ENCODE results near the gene AMBP.

The AMBP gene

GRCh38 chr9:114025196-114025753, 52.8 kb downstream of the AMBP start:
- no peak for DNase-seq (ENCODE audit: low read depth)
- no peak for TF ChIP-seq CTCF (conservative IDR thresholded peaks at IDR 0.05; ENCODE audit: low read depth, low read length)
- H3K4me3 ChIP-seq (ENCODE audit: low read depth, low read length) = no peak overlapping the region

GRCh38 chr9:114023961-114024360, 54.1 kb downstream of the AMBP start:
- DNase-seq (ENCODE audit: low read depth) = no peak
- H3K4me3 ChIP-seq (ENCODE audit: low read depth, low read length) = no peak overlapping the region
- TF ChIP-seq CTCF (conservative IDR thresholded peaks at IDR 0.05; ENCODE audit: low read depth, low read length) = no peak

- DNase-seq (ENCODE audit: low read depth) = no peak
- no peak overlapping the region for H3K4me3 ChIP-seq (ENCODE audit: low read depth, low read length)
- no peak for TF ChIP-seq CTCF (conservative IDR thresholded peaks at IDR 0.05; ENCODE audit: low read depth, low read length)
Measured at GRCh38 chr9:114021578-114021977, 56.5 kb downstream of the AMBP start.

GRCh38 chr9:114017741-114018715, 60.1 kb downstream of the AMBP start:
- no peak for DNase-seq (ENCODE audit: low read depth)
- TF ChIP-seq CTCF (conservative IDR thresholded peaks at IDR 0.05; ENCODE audit: low read depth, low read length) = no peak

GRCh38 chr9:114016629-114017423, 61.3 kb downstream of the AMBP start:
- H3K4me3 ChIP-seq (ENCODE audit: low read depth, low read length) = no peak overlapping the region
- TF ChIP-seq CTCF (conservative IDR thresholded peaks at IDR 0.05; ENCODE audit: low read depth, low read length) = no peak
- DNase-seq (ENCODE audit: low read depth) = no peak

More at GRCh38 chr9:114017741-114018715, 60.1 kb downstream of the AMBP start:
- H3K4me3 ChIP-seq (ENCODE audit: low read depth, low read length) = no peak overlapping the region

- no peak for DNase-seq (ENCODE audit: low read depth)
- TF ChIP-seq CTCF (conservative IDR thresholded peaks at IDR 0.05; ENCODE audit: low read depth, low read length) = no peak
- no peak overlapping the region for H3K4me3 ChIP-seq (ENCODE audit: low read depth, low read length)
Measured at GRCh38 chr9:114016101-114016500, 62.0 kb downstream of the AMBP start.
